Head of caudate nucleus (tissue), 42 donors: ENCODE measurements around the gene PIH1D1.
"Not testable (repeated sequence)": the region's sequence is repeated elsewhere in the genome, so short reads cannot be mapped to it uniquely, and the experiment has no call there.

Experiments used
- DNase-seq, 42 donors: peaks; one replicate each; pipeline versions ENCODE4 v3.0.0 to v3.0.0-alpha.2; 2020 to 2021; ENCODE audit warnings: mixed read lengths in 7 of 42
- intact Hi-C: fragments of 100-400 bp; cut with DNase I; formaldehyde crosslinking; loops from one replicate; pipeline ENCODE4 v1.15.0; 2022

PIH1D1 gene

DNA sequence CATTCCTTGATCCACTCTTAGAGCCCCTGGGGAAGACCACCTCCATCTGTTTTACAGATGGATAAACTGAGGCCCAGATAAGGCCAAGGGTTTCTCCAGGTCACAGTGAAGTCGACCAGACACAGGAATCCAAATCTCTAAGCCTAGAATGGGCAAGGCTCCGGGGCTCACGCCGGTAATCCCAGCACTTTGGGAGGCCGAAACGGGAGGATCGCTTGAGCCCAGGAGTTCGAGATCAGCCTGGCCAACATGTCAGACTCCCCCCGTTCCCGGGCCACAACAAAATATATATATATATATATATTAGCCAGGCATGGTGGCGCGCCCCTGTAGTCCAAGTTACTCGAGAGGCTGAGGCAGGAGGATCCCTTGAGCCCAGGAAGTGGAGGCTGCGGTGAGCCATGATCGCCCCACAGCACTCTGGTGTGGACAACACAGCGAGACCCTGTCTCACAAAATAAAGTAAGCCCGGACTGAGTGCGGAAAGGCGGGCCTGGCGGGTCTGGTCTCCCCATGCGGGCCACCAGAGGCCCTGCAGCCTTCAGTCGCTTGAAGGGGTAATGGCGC lies 35.2 kb upstream of the PIH1D1 start:
- DNase-seq: peak in 2 of 42 donors; percentile 14 to 25
- intact Hi-C loops: no loop called here

DNA sequence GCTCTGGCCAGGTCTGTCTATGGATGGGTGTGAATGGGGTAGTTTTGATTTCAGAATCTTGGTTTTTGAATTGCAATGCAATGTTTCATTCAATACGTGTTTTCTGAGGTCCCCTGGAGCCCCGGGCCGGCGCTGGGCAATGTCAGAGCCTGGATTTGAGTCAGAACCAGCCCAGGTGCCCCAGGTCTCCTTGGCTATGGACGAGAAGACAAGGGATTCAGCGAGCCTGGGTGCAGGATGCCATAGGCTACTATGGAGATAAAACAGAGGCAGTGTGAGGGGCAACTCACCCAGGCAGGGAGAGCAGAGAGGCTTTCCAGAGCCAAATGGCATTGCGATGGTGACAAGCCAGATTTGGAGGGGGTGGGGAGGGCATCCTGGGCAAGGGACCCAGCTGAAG lies 34.6 kb upstream of the PIH1D1 start:
- intact Hi-C loops: no loop called here

DNA sequence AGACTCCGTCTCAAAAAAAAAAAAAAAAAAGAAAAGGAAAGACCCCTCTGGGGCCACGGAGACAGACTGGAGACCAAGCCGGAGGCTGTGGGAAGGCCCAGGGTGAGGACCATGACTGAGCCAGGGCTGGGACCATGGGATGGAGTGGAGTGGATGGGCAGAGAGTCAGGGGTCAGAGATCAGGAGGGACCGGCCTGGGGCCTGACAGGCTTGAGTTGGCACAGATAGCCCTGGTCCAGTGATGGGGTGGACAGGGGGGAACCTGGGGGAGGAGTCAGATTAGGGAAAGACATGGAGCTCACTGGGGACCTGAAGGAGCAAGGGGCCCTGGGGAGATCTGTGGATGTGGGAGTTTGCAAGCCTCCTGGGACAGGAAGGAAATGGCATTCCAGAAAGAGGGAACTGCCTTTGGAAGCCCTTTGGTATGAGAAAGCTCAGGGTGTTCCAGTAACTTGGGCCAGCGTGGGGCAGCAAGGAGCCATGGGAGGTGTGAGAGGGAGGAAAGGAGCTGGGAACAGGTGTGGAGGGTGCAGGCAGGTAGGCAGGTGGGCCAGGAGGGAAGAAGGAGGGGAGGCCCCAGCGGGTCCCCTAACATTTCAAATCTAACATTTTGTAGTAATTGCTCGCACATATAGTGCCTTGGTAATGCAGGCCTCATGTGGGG lies 29.5 kb upstream of the PIH1D1 start:
- no peak for DNase-seq
- intact Hi-C loops: no loop called here

More for the DNA sequence above, 34.6 kb upstream of the PIH1D1 start:
- DNase-seq: no peak

DNA sequence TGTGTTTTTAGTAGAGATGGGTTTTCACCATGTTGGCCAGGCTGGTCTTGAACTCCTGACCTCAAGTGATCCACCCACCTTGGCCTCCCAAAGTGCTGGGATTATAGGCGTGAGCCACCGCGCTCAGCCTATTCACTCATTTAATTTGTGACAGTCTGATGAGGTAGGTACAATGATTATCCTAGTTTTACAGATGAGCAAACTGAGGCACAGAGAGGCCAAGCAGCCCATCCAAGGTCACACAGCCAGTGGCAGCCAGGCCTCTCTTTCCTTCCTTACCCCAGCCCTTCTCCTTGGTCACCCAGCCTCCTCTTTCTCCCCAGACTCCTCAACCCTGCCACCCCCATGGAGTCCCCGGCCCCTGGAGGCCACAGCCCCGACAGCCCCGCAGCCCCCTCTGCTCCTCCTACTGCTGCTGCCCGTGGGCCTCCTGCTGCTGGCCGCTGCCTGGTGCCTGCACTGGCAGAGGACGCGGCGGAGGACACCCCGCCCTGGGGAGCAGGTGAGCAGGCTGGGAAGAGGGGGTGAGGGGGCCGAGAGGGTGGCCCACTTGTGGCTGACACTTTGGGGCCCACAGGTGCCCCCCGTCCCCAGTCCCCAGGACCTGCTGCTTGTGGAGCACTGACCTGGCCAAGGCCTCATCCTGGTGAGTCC lies 28.5 kb upstream of the PIH1D1 start:
- DNase-seq: no peak
- intact Hi-C loops: no loop called here

DNA sequence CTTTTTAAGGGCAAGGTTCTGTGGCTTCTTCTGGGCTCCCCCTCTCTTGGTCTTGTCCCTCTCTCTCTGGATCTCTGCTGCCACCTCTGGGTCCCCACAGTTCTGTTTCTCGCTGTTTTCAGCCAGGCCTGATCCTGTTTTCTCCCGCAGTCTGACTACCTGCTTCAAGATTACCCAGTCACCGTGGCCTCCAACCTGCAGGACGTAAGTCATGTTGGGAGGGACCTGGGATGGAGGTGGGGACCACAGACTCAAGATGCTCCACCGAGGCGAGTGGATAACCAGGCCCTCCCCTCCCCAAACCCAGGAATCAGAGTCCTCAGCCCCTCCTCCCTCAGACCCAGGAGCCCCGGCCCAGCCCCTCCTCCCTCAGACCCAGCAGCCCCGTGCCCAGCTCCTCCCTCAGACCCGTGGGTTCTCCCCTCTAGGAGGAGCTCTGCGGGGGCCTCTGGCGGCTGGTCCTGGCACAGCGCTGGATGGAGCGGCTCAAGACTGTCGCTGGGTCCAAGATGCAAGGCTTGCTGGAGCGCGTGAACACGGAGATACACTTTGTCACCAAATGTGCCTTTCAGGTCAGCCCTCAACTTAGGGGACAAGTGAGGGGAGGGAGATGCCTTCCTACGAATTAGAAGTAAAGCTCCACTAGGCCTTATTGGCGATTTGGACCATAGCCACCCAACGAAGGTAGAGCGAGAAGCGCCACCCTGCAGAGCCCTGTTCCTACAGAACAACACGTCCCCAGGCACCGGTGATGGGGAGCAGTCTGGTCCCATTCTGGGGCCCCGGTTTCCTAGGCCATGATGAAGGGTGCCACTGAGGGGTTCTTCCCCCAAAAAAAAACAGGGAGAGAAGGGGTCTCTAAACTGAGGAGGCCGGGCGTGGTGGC lies 24.6 kb upstream of the PIH1D1 start:
- DNase-seq: peak in 21 of 42 donors; percentile 20 to 68 (median 42)
- intact Hi-C loops: loop anchor here (2.0 kb wide), 1 partner anchor 71 kb away; no protein-coding TSS in a partner anchor

DNA sequence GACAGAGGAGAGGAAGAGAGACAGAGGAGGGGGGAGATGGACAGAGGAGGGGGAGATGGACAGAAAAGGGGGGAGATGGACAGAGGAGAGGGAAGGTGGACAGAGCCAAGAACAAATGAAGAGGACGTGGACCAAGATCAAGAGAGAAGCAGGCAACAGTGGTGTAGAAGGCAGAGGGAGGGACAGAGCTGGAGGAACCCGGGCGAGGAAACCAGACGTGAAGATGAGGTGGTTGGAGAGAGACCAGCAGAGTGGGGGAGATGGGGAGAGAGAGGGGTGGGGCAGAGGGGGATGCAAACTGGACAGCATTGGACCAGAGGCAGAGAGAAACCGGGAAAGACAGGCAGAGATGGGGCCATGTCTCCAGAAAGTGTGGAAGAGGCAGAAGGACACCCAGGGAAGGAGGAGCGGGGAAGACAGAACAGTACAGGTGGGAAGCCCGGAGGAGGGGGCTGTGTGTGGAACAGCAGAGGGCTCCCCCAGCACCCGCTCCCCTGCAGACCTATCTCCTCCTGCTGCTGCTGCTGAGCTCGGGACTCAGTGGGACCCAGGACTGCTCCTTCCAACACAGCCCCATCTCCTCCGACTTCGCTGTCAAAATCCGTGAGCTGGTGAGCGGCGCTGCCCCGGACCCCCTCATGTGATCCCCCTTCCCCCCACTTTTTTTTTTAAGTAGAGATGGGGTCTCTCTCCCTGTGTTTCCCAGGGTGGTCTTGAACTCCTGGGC lies 23.7 kb upstream of the PIH1D1 start:
- no peak for DNase-seq
- intact Hi-C loops: loop anchor here (2.0 kb wide), 1 partner anchor 71 kb away; no protein-coding TSS in a partner anchor

DNA sequence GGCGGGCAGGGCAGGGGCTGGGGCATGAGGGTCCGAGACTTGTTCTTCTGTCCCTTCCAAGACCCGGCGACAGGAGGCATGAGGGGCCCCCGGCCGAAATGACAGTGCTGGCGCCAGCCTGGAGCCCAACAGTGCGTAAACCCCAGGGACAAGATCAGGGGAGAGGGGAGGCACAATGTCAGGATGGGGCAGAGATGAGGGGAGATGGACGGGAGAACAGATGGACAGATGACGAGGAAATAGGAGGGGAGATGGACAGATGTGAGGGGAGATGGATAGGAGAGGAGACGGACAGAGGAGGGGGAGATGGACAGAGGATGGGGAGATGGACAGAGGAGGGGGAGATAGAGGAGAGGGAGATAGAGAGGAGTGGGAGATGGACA lies 22.9 kb upstream of the PIH1D1 start:
- intact Hi-C loops: loop anchor here (2.0 kb wide), 1 partner anchor 72 kb away; no protein-coding TSS in a partner anchor
- no peak for DNase-seq

DNA sequence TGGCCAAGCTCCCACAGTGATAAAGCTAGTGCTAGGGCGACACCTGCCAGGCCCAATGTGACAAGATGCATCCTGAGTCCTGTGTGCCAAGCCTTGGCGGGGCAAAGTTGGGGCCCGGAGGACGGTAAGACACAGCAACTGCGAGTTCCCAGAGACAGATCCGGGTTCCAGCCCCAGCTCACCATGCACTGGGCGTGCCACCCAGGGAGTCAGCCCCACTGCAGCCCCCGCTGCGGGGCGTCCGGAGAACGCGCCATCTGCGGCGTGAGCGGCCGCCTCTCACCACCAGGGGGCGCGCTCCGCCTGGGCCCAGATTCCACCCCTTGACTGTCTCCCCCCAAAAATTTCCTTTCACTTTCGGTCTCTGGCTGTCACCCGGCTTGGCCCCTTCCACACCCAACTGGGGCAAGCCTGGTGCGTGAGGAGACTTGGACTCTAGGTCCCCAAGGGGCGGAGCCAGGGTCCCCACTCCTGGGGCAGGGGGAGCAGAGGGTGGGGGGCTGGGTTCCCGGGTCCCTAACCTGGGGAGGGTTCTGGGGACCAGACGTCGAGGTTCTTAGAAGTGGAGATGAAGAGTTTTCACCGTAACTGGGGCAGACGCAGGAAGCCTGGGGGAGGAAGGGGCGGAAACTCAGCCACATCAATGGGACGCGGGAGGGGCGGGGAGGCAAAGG lies 22.4 kb upstream of the PIH1D1 start, which contains the start of gene FLT3LG:
Gene FLT3LG, plus strand, starts transcription at position 348 of the 674 bp plus-strand sequence. CDS start 425 bp downstream, outside the sequence.
- intact Hi-C loops: loop anchor here (2.0 kb wide), 1 partner anchor 73 kb away; no protein-coding TSS in a partner anchor
- peak; percentile 24 to 85 (median 65) for DNase-seq

DNA sequence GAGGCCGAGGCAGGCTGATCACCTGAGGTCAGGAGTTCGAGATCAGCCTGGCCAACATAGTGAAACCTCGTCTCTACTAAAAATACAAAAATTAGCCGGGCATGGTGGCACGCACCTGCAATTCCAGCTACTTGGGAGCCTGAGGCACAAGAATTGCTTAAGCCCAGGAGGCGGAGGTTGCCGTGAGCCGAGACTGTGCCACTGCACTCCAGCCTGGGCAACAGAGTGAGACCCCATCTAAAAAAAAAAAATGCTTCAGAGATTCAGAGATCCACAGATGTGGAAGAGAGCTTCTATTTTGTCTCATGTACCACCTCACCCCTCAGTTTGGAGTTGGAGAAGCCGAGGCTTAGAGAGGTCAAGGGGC lies 21.9 kb upstream of the PIH1D1 start:
- DNase-seq, intact Hi-C loops: not testable (repeated sequence)

DNA sequence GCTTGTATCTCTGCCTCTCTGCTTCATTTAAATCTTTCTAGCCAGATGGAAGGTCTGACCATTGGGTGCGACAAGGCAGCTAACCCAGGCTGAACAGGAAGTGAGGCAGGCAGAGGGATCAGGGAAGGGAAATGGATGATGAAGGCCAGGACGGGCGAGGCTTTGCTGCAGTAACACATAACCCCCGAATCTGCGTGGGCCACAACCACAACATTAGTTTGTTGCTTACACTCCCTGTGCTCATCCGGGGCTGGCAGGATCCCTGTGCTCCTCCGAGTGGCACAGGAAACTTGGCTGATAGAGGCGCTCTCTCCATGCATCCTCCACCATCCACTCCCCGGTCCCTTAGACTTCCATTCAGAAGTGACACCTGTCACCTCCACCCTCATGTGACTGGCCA lies 21.3 kb upstream of the PIH1D1 start:
- DNase-seq: no peak
- intact Hi-C loops: no loop called here

DNA sequence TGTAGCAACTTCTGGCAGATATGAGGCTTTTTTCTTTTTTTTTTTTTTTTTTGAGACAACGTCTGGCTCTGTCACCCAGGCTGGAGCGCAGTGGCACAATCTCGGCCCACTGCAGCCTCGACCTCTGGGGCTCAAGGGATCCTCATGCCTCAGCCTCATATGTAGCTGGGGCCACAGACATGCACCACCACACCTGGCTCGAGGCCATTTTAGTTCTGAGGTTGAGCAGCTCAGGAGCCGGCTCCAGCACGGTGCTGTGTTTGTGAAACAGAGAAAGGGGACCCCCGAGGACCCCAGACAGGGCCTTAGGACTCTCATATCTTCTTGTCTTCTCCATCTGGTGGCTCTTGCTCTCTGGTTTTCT lies 19.0 kb upstream of the PIH1D1 start:
- intact Hi-C loops: no loop called here

DNA sequence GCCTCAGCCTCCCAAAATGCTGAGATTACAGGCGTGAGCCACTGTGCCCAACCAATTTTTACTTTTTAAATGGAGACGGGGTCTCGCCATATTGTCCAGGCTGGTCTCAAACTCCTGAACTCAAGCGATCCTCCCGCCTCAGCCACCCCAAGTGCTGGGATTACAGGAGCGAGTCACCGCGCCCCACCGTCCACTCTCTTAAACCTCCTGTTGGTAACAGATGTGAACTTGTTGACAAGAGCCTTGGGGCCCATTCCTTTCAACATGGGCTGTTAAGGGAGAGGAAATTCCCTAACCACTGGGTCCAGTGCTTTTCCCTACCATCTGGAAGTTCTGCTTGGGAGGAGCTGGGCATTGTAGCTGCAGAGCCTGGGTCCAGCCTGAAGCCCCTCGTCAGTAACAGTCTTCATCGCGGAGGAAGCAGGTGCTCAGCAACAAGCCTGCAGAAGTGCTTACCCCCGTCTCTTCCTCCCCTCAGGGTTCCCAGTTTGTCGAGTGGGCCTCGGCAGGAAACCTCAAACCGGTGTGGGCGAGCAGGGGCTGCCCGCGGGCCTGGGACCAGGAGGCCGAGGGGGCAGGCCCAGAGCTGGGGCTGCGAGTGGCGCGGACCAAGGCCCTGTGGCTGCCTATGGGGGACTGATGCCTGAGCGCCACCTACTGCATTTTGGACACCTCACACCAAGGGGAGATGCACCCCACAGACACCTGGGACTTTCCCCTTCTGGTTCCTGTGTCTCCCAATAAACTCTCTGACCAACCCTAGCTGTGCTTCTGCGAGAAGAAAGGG lies 18.4 kb upstream of the PIH1D1 start:
- DNase-seq: no peak
- intact Hi-C loops: no loop called here

More for the DNA sequence above, 19.0 kb upstream of the PIH1D1 start:
- DNase-seq: no peak

DNA sequence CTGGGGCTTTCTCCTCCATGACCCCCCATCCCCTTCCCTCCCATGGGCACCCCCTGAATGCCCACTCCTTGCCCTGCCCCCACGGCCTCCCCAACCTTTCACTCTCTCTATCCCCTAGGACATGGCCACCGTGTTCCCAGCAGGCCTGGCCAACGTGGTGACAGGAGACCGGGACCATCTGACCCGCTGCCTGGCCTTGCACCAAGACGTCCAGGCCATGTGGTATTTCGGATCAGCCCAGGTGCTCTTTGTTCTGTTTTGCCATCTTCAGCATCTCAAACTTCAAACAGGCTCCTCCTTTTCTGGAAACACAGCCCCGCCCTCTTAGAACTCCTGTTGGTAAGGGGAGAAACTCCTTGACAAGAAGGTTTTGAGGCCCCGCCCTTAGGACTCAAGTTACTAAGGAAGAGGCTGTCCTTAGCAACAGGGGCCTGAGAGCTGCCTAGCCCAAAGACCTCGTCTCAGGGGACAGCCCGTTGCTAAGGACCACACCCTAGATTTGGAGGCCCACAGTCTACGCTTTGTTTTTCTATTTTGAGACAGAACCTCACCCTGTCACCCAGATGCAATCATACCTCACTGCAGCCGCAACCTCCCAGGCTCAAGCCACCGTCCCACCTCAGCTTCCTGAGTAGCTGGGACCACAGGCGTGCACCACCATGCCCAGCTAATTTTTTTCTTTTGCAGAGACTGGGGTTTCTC lies 17.3 kb upstream of the PIH1D1 start:
- intact Hi-C loops: no loop called here
- peak in 1 of 42 donors; percentile 22 for DNase-seq

DNA sequence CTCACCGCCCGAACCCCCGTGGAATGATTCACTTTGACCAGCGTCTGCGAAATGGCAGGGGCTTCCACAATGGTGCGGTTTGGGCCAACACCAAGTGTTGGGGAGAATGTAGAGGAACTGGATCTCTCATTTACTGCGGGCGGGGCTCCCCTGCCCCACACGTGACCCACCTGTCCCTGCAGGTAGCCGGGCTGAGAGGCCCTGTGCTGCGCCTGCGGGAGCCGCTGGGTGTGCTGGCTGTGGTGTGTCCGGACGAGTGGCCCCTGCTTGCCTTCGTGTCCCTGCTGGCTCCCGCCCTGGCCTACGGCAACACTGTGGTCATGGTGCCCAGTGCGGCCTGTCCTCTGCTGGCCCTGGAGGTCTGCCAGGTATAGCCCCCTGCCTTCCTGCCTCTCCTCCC lies 16.6 kb upstream of the PIH1D1 start:
- DNase-seq: no peak
- intact Hi-C loops: no loop called here

DNA sequence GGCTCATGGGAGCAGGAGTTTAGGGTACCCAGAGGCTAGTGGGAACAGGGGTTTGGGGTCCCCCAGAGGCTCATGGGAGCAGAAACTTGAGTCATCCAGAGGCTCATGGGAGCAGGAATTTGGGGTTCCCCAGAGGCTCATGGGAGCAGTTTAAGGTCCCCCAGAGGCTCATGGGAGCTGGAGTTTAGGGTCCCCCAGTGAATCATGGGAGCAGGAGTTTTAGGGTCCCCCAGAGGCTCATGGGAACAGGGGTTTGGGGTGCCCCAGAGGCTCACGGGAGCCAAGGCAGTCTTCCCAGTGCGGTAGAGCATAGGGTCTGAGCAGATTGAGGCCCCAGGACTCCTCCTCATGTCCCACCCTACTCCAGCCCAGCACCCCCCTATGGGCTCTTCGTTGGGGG lies 13.8 kb upstream of the PIH1D1 start:
- intact Hi-C loops: no loop called here

DNA sequence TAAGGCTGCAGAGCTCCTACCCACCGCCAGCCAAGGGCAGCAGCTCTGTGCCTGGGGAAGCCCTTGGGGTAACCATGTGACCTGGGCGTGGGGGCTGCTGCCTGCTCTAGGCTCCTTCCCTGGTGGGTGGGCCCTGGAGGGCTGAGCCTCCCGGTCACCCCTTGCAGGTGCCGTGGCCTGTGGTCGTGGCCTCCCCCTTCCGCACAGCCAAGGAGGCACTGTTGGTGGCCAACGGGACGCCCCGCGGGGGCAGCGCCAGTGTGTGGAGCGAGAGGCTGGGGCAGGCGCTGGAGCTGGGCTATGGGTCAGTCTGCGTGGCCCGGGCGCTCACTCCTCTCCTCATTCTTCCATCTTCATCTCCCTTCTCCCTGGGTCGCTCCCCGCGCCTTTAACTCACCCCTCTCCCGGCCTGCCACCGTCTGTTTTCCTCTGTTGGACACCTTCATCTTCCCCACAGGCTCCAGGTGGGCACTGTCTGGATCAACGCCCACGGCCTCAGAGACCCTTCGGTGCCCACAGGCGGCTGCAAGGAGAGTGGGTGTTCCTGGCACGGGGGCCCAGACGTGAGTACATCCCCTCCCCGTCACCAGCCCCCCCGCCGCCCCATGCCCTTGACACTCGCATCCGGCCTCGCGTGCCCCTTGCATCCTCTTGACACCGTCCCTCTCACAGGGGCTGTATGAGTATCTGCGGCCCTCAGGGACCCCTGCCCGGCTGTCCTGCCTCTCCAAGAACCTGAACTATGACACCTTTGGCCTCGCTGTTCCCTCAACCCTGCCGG lies 12.5 kb upstream of the PIH1D1 start:
- intact Hi-C loops: no loop called here
- no peak for DNase-seq

More for the DNA sequence above, 13.8 kb upstream of the PIH1D1 start:
- DNase-seq: no peak
